ENCODE measurements around the gene AP1S3.

The AP1S3 gene

GRCh38 chr2:223722226-223722625, 115.2 kb downstream of the AP1S3 start:
- DNase-seq, result no peak

- no peak for DNase-seq
These were observed 115.6 kb downstream of the AP1S3 start for GRCh38 chr2:223721746-223722145.

- no peak for DNase-seq
These were observed 117.0 kb downstream of the AP1S3 start for GRCh38 chr2:223720367-223720766.

GRCh38 chr2:223712642-223713041, 124.7 kb downstream of the AP1S3 start:
- DNase-seq, result no peak

- DNase-seq, result no peak
These were observed 125.6 kb downstream of the AP1S3 start for GRCh38 chr2:223711596-223712326.

Data from CD4-positive, alpha-beta T cell treated with Interleukin-4 for 4 hours (primary cell).